Measurements from ENCODE around the gene ISCA2.

The ISCA2 gene

GRCh38 chr14:74519316-74520074, 25.9 kb downstream of the ISCA2 start:
- H3K4me1 ChIP-seq (ENCODE audit: control insufficient read depth, insufficient read depth, low read length) = peaks cover 13% of the 10 kb centered on the region
- no peak overlapping the region for H3K9ac ChIP-seq (ENCODE audit: low read length)
- H3K27ac ChIP-seq (ENCODE audit: low read depth, low read length) = no peak overlapping the region
- H3K27me3 ChIP-seq (ENCODE audit: control insufficient read depth, insufficient read depth, low read length) = no peaks in the 10 kb centered on the region
- H3K4me3 ChIP-seq (ENCODE audit: low read depth, low read length) = no peak overlapping the region
- H3K9me3 ChIP-seq (ENCODE audit: control insufficient read depth, insufficient read depth, low read depth, low read length) = no peaks in the 10 kb centered on the region
- H3K36me3 ChIP-seq (ENCODE audit: control insufficient read depth, insufficient read depth, low read length) = no peaks in the 10 kb centered on the region

- Histone ChIP-seq H3K27me3 (ENCODE audit: control insufficient read depth, insufficient read depth, low read length) (no peaks in the 10 kb centered on the region), H3K4me1 (ENCODE audit: control insufficient read depth, insufficient read depth, low read length) (peaks cover 4% of the 10 kb centered on the region), H3K9ac (ENCODE audit: low read length) (no peak overlapping the region), H3K36me3 (ENCODE audit: control insufficient read depth, insufficient read depth, low read length) (no peaks in the 10 kb centered on the region), H3K9me3 (ENCODE audit: control insufficient read depth, insufficient read depth, low read depth, low read length) (no peaks in the 10 kb centered on the region), H3K27ac (ENCODE audit: low read depth, low read length) (no peak overlapping the region), H3K4me3 (ENCODE audit: low read depth, low read length) (no peak overlapping the region)
Observed at GRCh38 chr14:74521756-74522155, 28.2 kb downstream of the ISCA2 start.

GRCh38 chr14:74522740-74523139, 29.2 kb downstream of the ISCA2 start:
- Histone ChIP-seq H3K4me3 (ENCODE audit: low read depth, low read length) (no peak overlapping the region), H3K27ac (ENCODE audit: low read depth, low read length) (no peak overlapping the region), H3K4me1 (ENCODE audit: control insufficient read depth, insufficient read depth, low read length) (no peaks in the 10 kb centered on the region), H3K9me3 (ENCODE audit: control insufficient read depth, insufficient read depth, low read depth, low read length) (no peaks in the 10 kb centered on the region), H3K36me3 (ENCODE audit: control insufficient read depth, insufficient read depth, low read length) (no peaks in the 10 kb centered on the region), H3K9ac (ENCODE audit: low read length) (no peak overlapping the region), H3K27me3 (ENCODE audit: control insufficient read depth, insufficient read depth, low read length) (no peaks in the 10 kb centered on the region)

- no peak overlapping the region for H3K4me3 ChIP-seq (ENCODE audit: low read depth, low read length)
- H3K9ac ChIP-seq (ENCODE audit: low read length) = no peak overlapping the region
- no peaks in the 10 kb centered on the region for H3K27me3 ChIP-seq (ENCODE audit: control insufficient read depth, insufficient read depth, low read length)
- H3K4me1 ChIP-seq (ENCODE audit: control insufficient read depth, insufficient read depth, low read length) = no peaks in the 10 kb centered on the region
- no peaks in the 10 kb centered on the region for H3K36me3 ChIP-seq (ENCODE audit: control insufficient read depth, insufficient read depth, low read length)
- H3K9me3 ChIP-seq (ENCODE audit: control insufficient read depth, insufficient read depth, low read depth, low read length) = no peaks in the 10 kb centered on the region
- no peak overlapping the region for H3K27ac ChIP-seq (ENCODE audit: low read depth, low read length)
Observed at GRCh38 chr14:74524076-74524811, 30.7 kb downstream of the ISCA2 start.

- no peaks in the 10 kb centered on the region for H3K27me3 ChIP-seq (ENCODE audit: control insufficient read depth, insufficient read depth, low read length)
- H3K4me3 ChIP-seq (ENCODE audit: low read depth, low read length) = no peak overlapping the region
- no peaks in the 10 kb centered on the region for H3K4me1 ChIP-seq (ENCODE audit: control insufficient read depth, insufficient read depth, low read length)
- H3K9me3 ChIP-seq (ENCODE audit: control insufficient read depth, insufficient read depth, low read depth, low read length) = no peaks in the 10 kb centered on the region
- no peaks in the 10 kb centered on the region for H3K36me3 ChIP-seq (ENCODE audit: control insufficient read depth, insufficient read depth, low read length)
- H3K9ac ChIP-seq (ENCODE audit: low read length) = no peak overlapping the region
- no peak overlapping the region for H3K27ac ChIP-seq (ENCODE audit: low read depth, low read length)
Observed at GRCh38 chr14:74524812-74525135, 31.2 kb downstream of the ISCA2 start.

GRCh38 chr14:74525361-74525851, 31.8 kb downstream of the ISCA2 start:
- Histone ChIP-seq H3K27me3 (ENCODE audit: control insufficient read depth, insufficient read depth, low read length) (no peaks in the 10 kb centered on the region), H3K9me3 (ENCODE audit: control insufficient read depth, insufficient read depth, low read depth, low read length) (no peaks in the 10 kb centered on the region), H3K4me1 (ENCODE audit: control insufficient read depth, insufficient read depth, low read length) (no peaks in the 10 kb centered on the region), H3K9ac (ENCODE audit: low read length) (no peak overlapping the region), H3K36me3 (ENCODE audit: control insufficient read depth, insufficient read depth, low read length) (no peaks in the 10 kb centered on the region), H3K4me3 (ENCODE audit: low read depth, low read length) (no peak overlapping the region), H3K27ac (ENCODE audit: low read depth, low read length) (no peak overlapping the region)

GRCh38 chr14:74526854-74527585, 33.5 kb downstream of the ISCA2 start:
- Histone ChIP-seq H3K9ac (ENCODE audit: low read length) (no peak overlapping the region), H3K4me1 (ENCODE audit: control insufficient read depth, insufficient read depth, low read length) (no peaks in the 10 kb centered on the region), H3K36me3 (ENCODE audit: control insufficient read depth, insufficient read depth, low read length) (no peaks in the 10 kb centered on the region)

GRCh38 chr14:74527736-74528280, 34.2 kb downstream of the ISCA2 start:
- no peaks in the 10 kb centered on the region for H3K9me3 ChIP-seq (ENCODE audit: control insufficient read depth, insufficient read depth, low read depth, low read length)
- H3K27me3 ChIP-seq (ENCODE audit: control insufficient read depth, insufficient read depth, low read length) = no peaks in the 10 kb centered on the region
- H3K27ac ChIP-seq (ENCODE audit: low read depth, low read length) = no peak overlapping the region

More at GRCh38 chr14:74526854-74527585, 33.5 kb downstream of the ISCA2 start:
- Histone ChIP-seq H3K27me3 (ENCODE audit: control insufficient read depth, insufficient read depth, low read length) (no peaks in the 10 kb centered on the region), H3K4me3 (ENCODE audit: low read depth, low read length) (no peak overlapping the region), H3K27ac (ENCODE audit: low read depth, low read length) (no peak overlapping the region), H3K9me3 (ENCODE audit: control insufficient read depth, insufficient read depth, low read depth, low read length) (no peaks in the 10 kb centered on the region)

GRCh38 chr14:74528406-74528805, 34.8 kb downstream of the ISCA2 start:
- no peaks in the 10 kb centered on the region for H3K4me1 ChIP-seq (ENCODE audit: control insufficient read depth, insufficient read depth, low read length)
- no peaks in the 10 kb centered on the region for H3K9me3 ChIP-seq (ENCODE audit: control insufficient read depth, insufficient read depth, low read depth, low read length)
- no peak overlapping the region for H3K9ac ChIP-seq (ENCODE audit: low read length)
- no peak overlapping the region for H3K4me3 ChIP-seq (ENCODE audit: low read depth, low read length)
- H3K27ac ChIP-seq (ENCODE audit: low read depth, low read length) = no peak overlapping the region
- no peaks in the 10 kb centered on the region for H3K27me3 ChIP-seq (ENCODE audit: control insufficient read depth, insufficient read depth, low read length)
- no peaks in the 10 kb centered on the region for H3K36me3 ChIP-seq (ENCODE audit: control insufficient read depth, insufficient read depth, low read length)

More at GRCh38 chr14:74527736-74528280, 34.2 kb downstream of the ISCA2 start:
- H3K36me3 ChIP-seq (ENCODE audit: control insufficient read depth, insufficient read depth, low read length) = no peaks in the 10 kb centered on the region
- H3K9ac ChIP-seq (ENCODE audit: low read length) = no peak overlapping the region
- H3K4me3 ChIP-seq (ENCODE audit: low read depth, low read length) = no peak overlapping the region
- H3K4me1 ChIP-seq (ENCODE audit: control insufficient read depth, insufficient read depth, low read length) = no peaks in the 10 kb centered on the region

GRCh38 chr14:74528886-74529285, 35.3 kb downstream of the ISCA2 start:
- Histone ChIP-seq H3K9me3 (ENCODE audit: control insufficient read depth, insufficient read depth, low read depth, low read length) (no peaks in the 10 kb centered on the region), H3K9ac (ENCODE audit: low read length) (no peak overlapping the region), H3K4me1 (ENCODE audit: control insufficient read depth, insufficient read depth, low read length) (no peaks in the 10 kb centered on the region), H3K27ac (ENCODE audit: low read depth, low read length) (no peak overlapping the region), H3K27me3 (ENCODE audit: control insufficient read depth, insufficient read depth, low read length) (no peaks in the 10 kb centered on the region), H3K36me3 (ENCODE audit: control insufficient read depth, insufficient read depth, low read length) (no peaks in the 10 kb centered on the region), H3K4me3 (ENCODE audit: low read depth, low read length) (no peak overlapping the region)
